Activated naive CD4-positive, alpha-beta T cell (primary cell): ENCODE results near the gene SCO2.

Source experiments
- DNase-seq, 4 experiments: peaks; one replicate each; lab custom pipeline; 2025; lab: John Stamatoyannopoulos, UW

Gene SCO2

DNA sequence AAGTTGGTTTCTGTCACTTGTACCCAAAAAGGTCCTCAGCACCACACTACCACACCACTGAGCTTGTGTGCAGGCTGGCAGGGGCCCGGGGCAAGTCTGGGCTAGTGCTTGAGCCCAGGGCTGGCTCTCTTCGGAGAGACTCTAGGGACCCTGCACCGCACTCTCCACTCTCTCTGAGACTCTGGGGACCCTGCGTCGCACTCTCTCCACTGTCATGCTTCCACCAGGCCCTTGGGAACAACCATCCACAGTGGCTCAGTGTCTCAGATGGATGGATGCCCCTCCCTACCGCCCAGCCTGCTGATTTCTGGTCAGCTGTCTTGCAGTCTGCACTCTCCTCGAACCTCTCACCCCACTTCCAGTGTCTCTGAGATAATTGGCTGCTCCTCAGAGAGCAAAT, 48.5 kb downstream of the SCO2 start:
- DNase-seq = no peak

DNA sequence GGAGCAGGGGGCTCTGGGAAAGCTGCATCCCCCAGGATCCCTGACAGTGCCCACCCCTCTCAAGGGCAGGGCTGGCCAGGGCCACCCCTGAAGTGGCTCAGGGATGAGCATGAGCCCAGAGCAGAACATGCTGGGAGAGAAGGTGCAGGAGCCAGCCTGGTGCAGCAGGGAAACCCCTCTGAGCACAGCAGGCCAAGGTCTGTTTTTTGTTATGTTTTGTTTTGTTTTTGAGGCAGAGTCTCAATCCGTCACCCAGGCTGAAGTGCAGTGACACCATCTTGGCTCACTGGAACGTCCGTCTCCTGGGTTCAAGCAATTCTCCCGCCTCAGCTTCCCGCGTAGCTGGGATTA, 49.8 kb downstream of the SCO2 start:
- DNase-seq = no peak

DNA sequence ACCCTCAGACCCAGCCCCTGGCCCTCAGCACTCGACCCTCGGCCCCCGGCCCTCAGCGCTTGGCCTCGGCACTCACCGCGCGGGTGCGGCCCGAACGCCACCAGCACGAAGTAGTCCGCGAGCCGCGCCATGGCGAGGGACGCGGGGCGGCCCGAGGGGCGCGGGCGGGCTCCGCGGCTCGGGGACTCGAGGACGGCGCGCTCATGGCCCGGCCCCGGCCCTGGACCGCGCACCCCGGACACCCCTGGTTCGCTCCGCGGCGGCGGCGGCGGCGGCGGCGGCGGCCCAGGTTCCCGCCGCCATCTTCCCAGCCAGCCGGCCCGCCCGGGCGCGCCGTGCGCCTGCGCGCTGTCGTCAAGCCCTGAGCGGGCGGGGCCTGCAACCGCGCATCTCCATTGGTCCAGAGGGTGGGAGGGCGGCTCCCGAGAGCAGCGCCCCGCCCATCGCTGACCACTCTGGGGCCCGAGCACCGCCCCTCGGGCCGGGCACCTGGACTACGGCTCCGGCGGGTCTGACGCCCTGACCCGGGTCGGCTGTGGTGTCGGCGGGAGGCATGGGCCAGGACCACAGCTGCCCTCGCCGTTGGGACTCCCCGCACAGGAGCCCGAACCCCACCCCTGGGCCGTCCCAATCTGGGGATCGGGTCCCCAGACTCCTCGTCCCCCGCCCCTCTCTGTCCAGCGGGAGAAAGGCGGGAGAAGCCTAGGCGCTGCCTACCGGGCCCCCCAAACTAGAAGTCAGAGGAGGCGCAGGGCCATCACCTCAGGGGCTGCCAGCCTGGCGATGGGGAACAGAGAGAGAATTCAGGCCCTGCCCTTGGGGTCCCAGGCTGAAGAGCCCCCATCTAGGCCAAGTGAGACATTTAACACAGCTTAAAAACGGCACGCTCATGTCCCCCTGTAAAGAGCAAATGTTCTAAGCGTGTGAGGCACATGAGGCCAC, 50.4 kb downstream of the SCO2 start, which contains the start of gene SBF1:
TSS of gene SBF1 (minus strand) at position 326 of the 942 bp plus-strand sequence. CDS start at position 131, 195 bp downstream.
- DNase-seq = peak; percentile 65 to 89 (median 74)

- no peak for DNase-seq
These were observed 51.3 kb downstream of the SCO2 start for GRCh38 chr22:50473855-50474671.
